ENCODE results near the gene PSG7. TPM values are rescaled to one million over a fixed set of nuclear protein-coding genes. Genes with fewer than 3 reads are reported as not detected.
"Not testable (repeated sequence)": the region's sequence is repeated elsewhere in the genome, so short reads cannot be mapped to it uniquely, and the experiment has no call there.

Gene PSG7
- total RNA-seq, 1 experiment from 2014 or later: not detected

DNA sequence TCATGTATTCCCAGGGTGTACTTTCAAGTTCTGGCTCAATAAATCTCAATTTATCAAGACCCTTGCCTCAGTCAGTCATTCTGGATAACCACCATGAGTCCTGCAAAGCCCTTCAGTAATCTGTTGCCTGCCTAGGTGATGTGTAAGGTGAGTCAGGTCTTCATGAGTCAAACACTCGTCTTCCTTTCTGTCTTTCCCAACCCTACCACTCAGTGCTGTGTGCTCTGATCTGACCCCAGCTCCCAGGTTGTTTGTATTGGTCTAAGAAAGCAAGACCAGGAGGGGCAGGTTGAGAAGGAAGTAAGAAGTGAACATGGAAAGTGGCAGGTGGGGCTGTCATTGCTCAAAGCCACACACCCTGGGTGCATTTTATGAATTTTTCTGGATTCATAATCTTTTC is 39.3 kb downstream of the PSG7 start:
- not testable (repeated sequence) for H3K27me3 ChIP-seq (ENCODE audit: insufficient read depth, low read length); H3K27ac ChIP-seq (ENCODE audit: insufficient read length, low read depth, low read length); H3K23me2 ChIP-seq (ENCODE audit: insufficient read length, low read depth, low read length, poor library complexity, severe bottlenecking); DNase-seq; H4K91ac ChIP-seq (ENCODE audit: insufficient read length, low read depth, low read length); H2BK12ac ChIP-seq (ENCODE audit: insufficient read length, low read depth, low read length); H3K56ac ChIP-seq (ENCODE audit: insufficient read length, low read depth, low read length); H3K79me2 ChIP-seq (ENCODE audit: insufficient read depth, low read length); H2BK120ac ChIP-seq (ENCODE audit: low read depth, low read length, poor library complexity, severe bottlenecking); H3K27ac Mint-ChIP-seq; H3K23ac ChIP-seq (ENCODE audit: insufficient read length, low read depth, low read length); H3K4ac ChIP-seq (ENCODE audit: low read depth, low read length); H2BK5ac ChIP-seq (ENCODE audit: insufficient read length, low read length); H2AFZ ChIP-seq (ENCODE audit: low read length); H3K18ac ChIP-seq (ENCODE audit: insufficient read length, low read depth, low read length); H4K8ac ChIP-seq (replicated peaks; ENCODE audit: insufficient read length, low read depth, low read length); H3K4me1 Mint-ChIP-seq; H3T11ph ChIP-seq (ENCODE audit: low read length); H3K9ac ChIP-seq (ENCODE audit: extremely low read depth, insufficient read length, low read length); H4K20me1 ChIP-seq (ENCODE audit: control insufficient read depth, insufficient read depth, insufficient read length); H3K4me2 ChIP-seq (ENCODE audit: insufficient read depth, insufficient read length, low read length); H3K4me1 ChIP-seq (ENCODE audit: insufficient read depth, low read length); H2BK15ac ChIP-seq (ENCODE audit: low read depth, low read length); H2BK20ac ChIP-seq (ENCODE audit: low read depth, low read length, poor library complexity, severe bottlenecking); H3K14ac ChIP-seq (ENCODE audit: insufficient read depth, low read length); H2AK5ac ChIP-seq (ENCODE audit: insufficient read length, low read length); H4K5ac ChIP-seq (ENCODE audit: insufficient read length, low read depth, low read length); H3K79me1 ChIP-seq (ENCODE audit: insufficient read depth, low read depth, low read length, poor library complexity, severe bottlenecking); H3K4me3 Mint-ChIP-seq; H3K27me3 Mint-ChIP-seq (ENCODE audit: low read depth)
- H3K9me3 ChIP-seq (ENCODE audit: control insufficient read depth, low read depth, low read length): peaks cover 31% of the 10 kb centered on the region
- Mint-ChIP-seq H3K36me3 (ENCODE audit: insufficient read depth in 1 of 3, low read depth in 3 of 3) (peaks cover under 1 to 21% (median 11%) of the 10 kb centered on the region in 3 experiments; a peak in 6 of 7 replicates), H3K9me3 (peaks cover 83 to 86% of the 10 kb centered on the region in 2 experiments)
- no CpG with 5 or more reads among the region's 1 CpG for WGBS (ENCODE audit: extremely low coverage, insufficient read length, low lambda C conversion rate)

DNA sequence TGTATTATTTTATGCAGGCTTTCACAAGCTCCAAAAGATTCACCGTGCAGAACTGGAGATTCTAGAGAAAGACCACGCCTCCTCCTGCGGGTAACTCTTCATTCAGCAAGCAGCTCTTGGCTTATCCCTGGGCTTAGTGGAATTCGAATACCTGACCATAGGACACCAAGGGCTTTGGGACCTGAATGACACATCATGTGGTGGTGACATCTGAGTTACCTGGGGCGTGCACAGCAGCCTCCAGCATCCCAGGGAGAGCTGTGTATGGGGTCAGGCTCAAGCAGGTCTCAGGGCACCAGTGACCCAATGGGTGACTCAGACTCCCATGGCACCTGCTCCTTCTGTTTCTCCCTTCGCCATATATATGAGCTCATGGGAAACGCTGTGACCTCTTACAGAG is 46.6 kb downstream of the PSG7 start:
- Mint-ChIP-seq H3K36me3 (ENCODE audit: insufficient read depth in 1 of 3, low read depth in 3 of 3) (peaks cover 6 to 33% (median 8%) of the 10 kb centered on the region in 3 experiments; a peak in 6 of 7 replicates), H3K9me3 (peaks cover 77% of the 10 kb centered on the region in 2 experiments)
- H2BK15ac ChIP-seq (ENCODE audit: low read depth, low read length); H3K23me2 ChIP-seq (ENCODE audit: insufficient read length, low read depth, low read length, poor library complexity, severe bottlenecking); H3K79me2 ChIP-seq (ENCODE audit: insufficient read depth, low read length); H3K27ac ChIP-seq (ENCODE audit: insufficient read length, low read depth, low read length); H3K4me3 Mint-ChIP-seq; H3K79me1 ChIP-seq (ENCODE audit: insufficient read depth, low read depth, low read length, poor library complexity, severe bottlenecking); H2BK20ac ChIP-seq (ENCODE audit: low read depth, low read length, poor library complexity, severe bottlenecking); H2BK120ac ChIP-seq (ENCODE audit: low read depth, low read length, poor library complexity, severe bottlenecking); H3K9ac ChIP-seq (ENCODE audit: extremely low read depth, insufficient read length, low read length); H4K91ac ChIP-seq (ENCODE audit: insufficient read length, low read depth, low read length); H3K56ac ChIP-seq (ENCODE audit: insufficient read length, low read depth, low read length); H3K4me1 ChIP-seq (ENCODE audit: insufficient read depth, low read length); H3T11ph ChIP-seq (ENCODE audit: low read length); H2BK12ac ChIP-seq (ENCODE audit: insufficient read length, low read depth, low read length); H3K23ac ChIP-seq (ENCODE audit: insufficient read length, low read depth, low read length); H3K27me3 Mint-ChIP-seq (ENCODE audit: low read depth); H3K4me2 ChIP-seq (ENCODE audit: insufficient read depth, insufficient read length, low read length); H3K27ac Mint-ChIP-seq; H3K4me1 Mint-ChIP-seq; H2AFZ ChIP-seq (ENCODE audit: low read length); H3K4ac ChIP-seq (ENCODE audit: low read depth, low read length); H2AK5ac ChIP-seq (ENCODE audit: insufficient read length, low read length); H4K5ac ChIP-seq (ENCODE audit: insufficient read length, low read depth, low read length); DNase-seq; H2BK5ac ChIP-seq (ENCODE audit: insufficient read length, low read length); H4K20me1 ChIP-seq (ENCODE audit: control insufficient read depth, insufficient read depth, insufficient read length); H4K8ac ChIP-seq (replicated peaks; ENCODE audit: insufficient read length, low read depth, low read length); H3K14ac ChIP-seq (ENCODE audit: insufficient read depth, low read length); H3K27me3 ChIP-seq (ENCODE audit: insufficient read depth, low read length); H3K18ac ChIP-seq (ENCODE audit: insufficient read length, low read depth, low read length): not testable (repeated sequence)
- WGBS (ENCODE audit: extremely low coverage, insufficient read length, low lambda C conversion rate): no CpG with 5 or more reads among the region's 7 CpGs
- H3K9me3 ChIP-seq (ENCODE audit: control insufficient read depth, low read depth, low read length): peaks cover 38% of the 10 kb centered on the region

All from H9 (cell line).